Stimulated activated CD4-positive, alpha-beta T cell treated with anti-CD3 and anti-CD28 coated beads, Interleukin-12 subunit alpha, Interleukin-12 subunit beta, amount 100 ng/mL, for 48 hours (primary cell): ENCODE measurements around the gene VSTM4.

ENCODE experiments used
- DNase-seq, 3 donors: peaks; one replicate each; pipeline ENCODE4 v3.0.0-alpha.2; 2020; ENCODE audit warnings: low read depth in 2 of 3, low spot score in 1 of 3

The VSTM4 gene

DNA sequence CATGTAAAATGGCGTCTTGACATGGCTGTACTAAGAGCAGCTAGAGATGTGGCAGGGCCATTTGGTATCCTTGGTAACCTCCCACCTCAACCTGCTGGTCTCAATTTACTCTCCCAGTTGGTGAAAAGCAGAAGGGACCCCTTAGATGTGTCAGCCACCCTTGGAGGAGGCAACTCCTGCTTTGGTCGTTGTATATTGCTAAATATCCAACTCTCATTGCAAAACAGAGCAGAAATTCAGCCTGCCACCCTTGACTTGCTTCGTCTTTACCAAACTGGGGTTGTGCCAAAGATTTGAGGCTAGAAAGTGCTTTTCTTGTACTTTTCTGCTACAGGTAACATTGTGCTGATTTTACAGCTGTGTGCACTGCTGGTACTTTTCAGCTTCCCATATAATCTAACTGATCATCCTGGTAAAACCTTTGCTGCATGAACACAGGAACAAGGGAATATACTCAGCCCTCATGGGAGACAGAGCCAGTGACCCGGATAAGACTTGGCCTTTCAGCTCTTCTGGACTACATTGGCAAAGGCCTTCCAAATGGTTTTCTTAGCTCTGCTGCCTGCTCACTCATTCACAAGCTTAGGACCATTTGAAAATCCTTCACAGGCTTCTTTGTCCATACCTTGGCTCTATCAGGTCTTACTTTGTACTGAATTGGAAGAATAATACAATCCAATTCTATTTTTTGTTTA is 2.2 kb upstream of the VSTM4 start:
- DNase-seq = no peak

DNA sequence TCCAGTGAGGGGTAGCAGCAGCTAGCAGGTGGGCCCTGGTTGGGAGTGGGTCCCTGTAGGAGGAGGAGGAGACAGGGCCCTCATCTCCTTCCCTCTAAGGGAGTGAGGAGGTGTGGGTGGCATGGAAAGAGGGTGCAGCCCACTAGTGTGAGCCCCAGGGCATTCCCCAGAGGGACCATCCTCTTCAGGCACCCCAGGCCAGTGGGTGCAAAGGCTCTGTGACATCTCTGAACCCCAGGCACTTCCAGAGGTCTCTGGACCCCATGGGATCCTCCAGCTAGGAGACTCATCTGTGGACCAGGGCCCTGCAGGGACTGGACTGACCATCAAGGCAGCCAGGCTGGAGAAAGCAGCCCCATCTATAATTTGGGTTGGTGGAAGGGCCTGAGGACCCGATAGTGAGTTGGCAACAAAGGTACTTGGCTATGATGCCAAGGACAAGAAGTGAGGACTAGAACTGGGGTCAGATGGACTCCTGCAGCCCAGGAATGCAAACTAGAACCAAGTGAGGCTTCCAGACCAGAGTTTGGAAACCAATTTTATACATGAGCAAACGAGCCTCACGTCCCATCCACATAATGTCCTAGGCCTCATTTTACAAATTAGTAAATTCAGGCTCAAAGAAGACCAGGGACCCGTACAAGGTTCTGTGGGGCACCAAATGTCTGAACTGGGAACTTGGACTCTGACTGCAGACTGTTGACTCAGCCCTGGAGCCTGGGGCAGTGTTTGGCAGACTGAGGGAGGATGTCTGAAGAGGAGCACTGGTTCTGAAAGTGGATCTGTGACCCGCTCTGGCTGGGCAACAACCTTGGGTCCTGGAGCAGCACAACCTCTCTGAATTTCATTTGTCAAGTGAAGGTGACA is 1.4 kb upstream of the VSTM4 start:
- DNase-seq = no peak

- no peak for DNase-seq
Observed at GRCh38 chr10:49115796-49116508, 630 bp upstream of the VSTM4 start.

- no peak for DNase-seq
Observed at GRCh38 chr10:49114718-49115014, 656 bp downstream of the VSTM4 start.

DNA sequence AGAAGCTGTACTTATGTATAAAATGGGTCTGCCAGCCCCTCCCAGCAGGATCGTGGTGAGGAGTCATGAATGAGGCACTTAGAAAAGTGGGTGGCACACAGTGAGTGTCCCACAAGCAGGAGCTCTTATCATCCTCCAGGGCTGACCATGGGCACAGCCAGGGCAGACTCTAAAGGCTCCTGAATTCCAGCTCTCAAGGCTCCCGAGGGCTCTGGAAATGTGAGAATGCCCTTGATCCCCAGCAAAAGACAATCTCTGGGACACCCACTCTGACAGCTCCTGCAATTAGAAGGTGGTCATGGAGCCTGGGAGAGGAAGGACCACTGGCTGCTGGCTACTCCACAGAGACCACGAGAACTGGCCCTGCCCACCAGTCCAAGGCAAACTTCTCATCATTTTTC is 1.6 kb downstream of the VSTM4 start:
- no peak for DNase-seq

GRCh38 chr10:49112851-49113250 is 2.5 kb downstream of the VSTM4 start:
- no peak for DNase-seq

DNA sequence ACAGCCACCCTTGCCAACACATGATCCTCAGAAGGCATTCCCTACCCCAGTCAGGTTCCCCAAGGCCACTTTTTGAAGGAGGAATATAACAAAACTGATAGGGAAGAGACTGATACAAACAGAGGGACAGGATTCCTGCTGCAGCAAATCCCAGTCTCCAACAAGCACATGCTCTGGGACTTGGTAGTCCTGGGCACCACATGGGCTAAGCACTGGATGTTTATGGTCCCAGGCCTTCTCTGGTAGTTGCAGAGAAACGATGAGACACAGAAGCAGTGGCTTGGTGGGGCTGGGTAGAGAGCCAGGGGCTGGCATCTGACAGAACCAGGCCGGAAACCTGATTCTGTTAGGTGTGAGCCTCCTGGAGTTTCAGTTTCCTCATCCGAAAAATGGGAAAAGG is 3.2 kb downstream of the VSTM4 start:
- DNase-seq = no peak

DNA sequence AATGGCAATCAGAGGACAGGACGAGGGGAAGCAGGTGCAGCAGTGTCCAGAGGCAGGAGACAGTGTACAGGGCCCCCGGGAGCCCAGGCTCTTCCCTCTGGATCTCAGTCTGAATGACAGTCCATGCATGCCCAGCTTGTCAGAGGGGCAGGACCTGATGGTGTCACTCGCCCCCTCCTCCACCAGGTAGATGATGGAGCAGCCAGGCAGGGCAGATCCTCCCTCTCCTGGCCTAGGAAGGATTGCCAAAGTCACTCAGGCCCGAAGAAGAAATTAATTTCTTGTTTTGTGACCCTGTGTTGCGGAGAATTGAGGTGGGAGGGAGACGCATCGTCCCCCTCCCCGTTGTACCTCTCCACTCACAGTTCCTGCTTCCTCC is 4.0 kb downstream of the VSTM4 start:
- DNase-seq = no peak

DNA sequence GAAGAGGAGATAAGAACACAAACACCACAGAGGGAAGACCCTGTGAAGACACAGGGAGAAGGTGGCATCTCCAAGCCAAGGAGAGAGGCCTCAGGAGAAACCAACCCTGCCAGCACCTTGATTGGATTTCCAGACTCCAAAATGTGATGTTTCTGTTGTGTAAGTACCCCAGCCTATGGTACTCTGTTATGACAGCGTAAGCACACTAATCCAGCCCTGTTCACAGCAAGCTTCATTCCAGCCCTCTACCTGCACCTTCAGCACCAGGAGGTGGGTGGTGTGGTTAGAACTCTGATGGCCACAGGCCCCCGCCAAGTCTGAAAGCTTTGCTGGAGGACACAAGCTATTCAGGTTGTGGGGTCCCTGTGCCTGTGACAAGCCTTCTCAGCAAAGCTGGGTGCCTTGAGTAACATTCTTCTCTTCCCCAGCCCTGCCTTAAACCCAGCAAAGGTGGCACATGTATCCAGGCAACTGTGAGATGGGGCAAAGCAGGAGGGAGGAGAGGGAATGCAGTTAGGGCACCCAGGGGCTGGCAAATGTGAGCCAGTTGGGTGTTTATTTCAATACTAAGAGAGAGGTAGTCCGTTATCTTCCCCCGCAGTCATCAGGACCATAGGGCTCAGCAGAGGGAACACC is 4.5 kb downstream of the VSTM4 start:
- no peak for DNase-seq

DNA sequence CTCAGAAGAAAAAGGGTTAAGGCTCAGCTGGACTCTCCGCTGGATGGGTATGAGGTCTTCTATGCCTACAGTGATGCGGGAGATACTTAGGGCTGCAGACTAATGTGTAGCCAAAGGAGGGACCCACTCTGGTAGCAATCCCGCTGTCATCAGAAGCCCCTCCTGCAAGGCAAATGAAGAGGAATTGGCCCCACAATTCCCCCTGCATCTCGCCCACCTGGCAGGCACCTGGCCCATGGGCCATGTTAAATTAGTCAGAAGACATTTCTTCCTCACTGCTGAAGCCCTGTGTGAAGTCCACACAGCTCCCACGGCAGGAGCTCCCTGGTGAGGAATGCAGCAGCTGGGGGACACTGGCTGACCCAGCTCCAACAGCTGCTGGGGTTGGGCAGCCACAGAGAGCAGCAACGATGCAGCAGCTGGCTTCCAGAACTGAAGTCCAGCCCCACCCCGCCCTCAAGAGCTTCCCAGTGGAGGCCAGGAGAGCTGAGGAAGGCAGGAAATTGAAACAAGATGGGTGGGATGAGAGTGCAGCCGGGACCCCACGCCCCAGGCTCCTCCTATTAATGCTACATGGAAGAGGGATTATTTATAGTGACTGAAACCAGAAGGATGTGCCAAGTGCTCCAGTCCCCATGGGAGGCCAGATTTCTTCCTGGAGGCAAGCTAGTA is 5.5 kb downstream of the VSTM4 start:
- DNase-seq = no peak

DNA sequence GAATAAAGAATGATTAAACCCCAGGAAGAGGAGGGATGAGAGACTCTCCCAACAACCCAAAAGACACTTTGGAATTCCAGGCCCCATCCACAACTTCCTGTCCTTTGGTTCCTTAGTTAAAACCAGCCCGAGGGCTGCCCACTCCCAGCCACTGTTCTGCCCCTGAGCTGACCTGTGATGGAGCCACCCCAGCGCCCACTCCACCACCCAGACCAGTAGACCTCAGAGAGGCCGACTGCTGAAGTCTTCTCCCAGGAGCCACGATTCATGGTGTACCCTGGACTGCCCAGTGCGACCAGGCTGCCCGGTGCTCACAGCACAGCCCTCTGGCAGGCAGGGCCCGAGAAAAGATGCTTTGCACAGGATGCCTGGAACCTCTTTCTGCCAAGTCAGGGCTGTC is 6.7 kb downstream of the VSTM4 start:
- no peak for DNase-seq

DNA sequence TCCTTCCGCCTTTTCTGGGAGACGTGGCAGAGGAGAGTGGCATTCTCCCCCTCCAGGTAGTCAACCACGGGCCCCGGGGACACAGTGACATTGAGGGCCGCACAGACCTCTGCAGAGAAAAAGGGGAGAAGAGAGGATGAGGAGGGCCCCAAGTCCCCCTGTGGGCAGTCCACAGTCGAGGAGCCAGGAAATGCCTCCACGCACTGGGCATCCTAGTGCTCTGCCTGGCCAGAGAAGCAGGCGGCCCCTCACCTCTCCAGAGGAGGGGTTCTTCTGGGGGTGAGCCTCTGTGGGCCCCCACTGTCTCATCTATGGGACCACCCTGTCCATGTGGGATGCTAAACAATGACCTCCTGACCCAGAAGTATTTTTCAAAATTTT is 7.4 kb downstream of the VSTM4 start:
- no peak for DNase-seq

GRCh38 chr10:49107111-49107886 is 8.0 kb downstream of the VSTM4 start:
- DNase-seq = no peak

GRCh38 chr10:49106451-49106850 is 8.9 kb downstream of the VSTM4 start:
- DNase-seq = no peak

GRCh38 chr10:49105076-49105475 is 10.2 kb downstream of the VSTM4 start:
- DNase-seq = no peak

GRCh38 chr10:49104323-49104722 is 11.0 kb downstream of the VSTM4 start:
- no peak for DNase-seq

DNA sequence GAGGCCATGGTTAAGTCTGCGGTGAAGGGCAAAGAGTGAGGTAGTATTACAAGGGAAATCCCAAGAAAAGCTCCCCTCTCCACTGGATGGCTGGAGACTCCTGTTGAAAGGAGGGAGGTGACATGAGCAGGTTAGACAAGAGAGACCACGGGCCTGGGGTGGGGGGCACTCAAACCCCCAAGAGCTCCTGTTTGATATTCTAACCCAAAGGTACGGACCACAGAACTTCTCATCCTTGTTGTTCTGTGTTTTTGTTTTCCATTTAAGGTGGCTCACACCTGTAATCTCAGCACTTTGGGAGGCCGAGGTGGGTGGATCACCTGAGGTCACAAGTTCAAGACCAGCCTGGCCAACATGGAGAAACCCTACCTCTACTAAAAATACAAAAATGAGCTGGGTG is 11.6 kb downstream of the VSTM4 start:
- no peak for DNase-seq

DNA sequence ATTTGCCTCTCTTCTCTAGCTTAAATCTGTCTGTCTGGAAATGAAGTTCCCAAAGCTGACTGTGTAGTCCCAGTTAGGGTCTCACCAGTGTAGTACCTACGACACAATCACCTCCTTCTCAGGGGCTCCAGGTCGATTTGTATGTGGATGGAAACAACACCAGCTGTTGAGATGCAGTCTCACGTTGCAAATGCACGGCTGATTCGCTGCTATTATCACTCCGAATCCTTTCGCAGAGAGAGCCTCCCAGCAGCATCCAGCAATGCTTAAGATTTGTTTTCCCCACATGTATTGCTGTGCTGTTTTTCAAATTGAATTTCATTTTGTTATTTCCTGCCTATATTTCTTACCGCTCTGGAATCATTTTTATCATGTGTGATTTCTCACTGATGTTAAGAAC is 16.3 kb downstream of the VSTM4 start:
- no peak for DNase-seq

- no peak for DNase-seq
Observed at GRCh38 chr10:49096890-49097445, 18.4 kb downstream of the VSTM4 start.

GRCh38 chr10:49094646-49095045 is 20.7 kb downstream of the VSTM4 start:
- DNase-seq = no peak
